Naive thymus-derived CD4-positive, alpha-beta T cell (primary cell): ENCODE results near the gene KCNH1. TPM values are rescaled to one million over a fixed set of nuclear protein-coding genes. Genes with fewer than 3 reads are reported as not detected.

Source experiments
- ATAC-seq: fragments of 150-1000 bp; cut with Tn5 transposase; 2 replicates; pipeline ENCODE4 v1.10.0; 2021; ENCODE audit warnings: mild to moderate bottlenecking, moderate library complexity
- CTCF ChIA-PET: fragments of 350-600 bp; sonication (Branson Sonifier 250); formaldehyde crosslinking; loops from one replicate; lab custom pipeline; 2021; ENCODE audit warnings: antibody characterized with exemption; lab: Charles Lee
- POLR2A ChIA-PET: fragments of 350-600 bp; sonication (Branson Sonifier 250); formaldehyde crosslinking; loops from one replicate; lab custom pipeline; 2021; ENCODE audit warnings: antibody characterized with exemption, inconsistent platforms; lab: Charles Lee
- DNase-seq, 9 donors: peaks; one replicate each; pipeline versions ENCODE4 v3.0.0 to v3.0.0-alpha.2; 2020 to 2022; ENCODE audit warnings: mixed read lengths in 1 of 9
- H3K27ac ChIP-seq: one replicate; pipeline ENCODE4 v1.7.0; 2013; ENCODE audit warnings: mild to moderate bottlenecking, low read depth, low read length, moderate library complexity
- H3K27me3 ChIP-seq, 2 donors: one replicate each; pipeline ENCODE4 v1.7.0; 2013; ENCODE audit warnings: low read length in 2 of 2, mild to moderate bottlenecking in 2 of 2, moderate library complexity in 2 of 2; ENCODE audit not compliant: control insufficient read depth in 2 of 2, insufficient read depth in 2 of 2
- H3K36me3 ChIP-seq, 3 experiments: 1 replicate in 2 of 3; 2 replicates in 1 of 3; pipeline ENCODE4 v1.7.0; 2013; ENCODE audit warnings: low read length in 3 of 3, mild to moderate bottlenecking in 3 of 3, moderate library complexity in 1 of 3; ENCODE audit not compliant: insufficient read depth in 3 of 3, control insufficient read depth in 2 of 3
- H3K4me1 ChIP-seq, 2 donors: one replicate each; pipeline ENCODE4 v1.7.0; 2013; ENCODE audit warnings: low read length in 2 of 2, mild to moderate bottlenecking in 2 of 2, moderate library complexity in 1 of 2; ENCODE audit not compliant: control insufficient read depth in 2 of 2, insufficient read depth in 2 of 2
- H3K4me3 ChIP-seq: 2 replicates; pipeline ENCODE4 v1.7.0; 2013; ENCODE audit warnings: mild to moderate bottlenecking, low read length
- H3K9me3 ChIP-seq, 3 experiments: 1 replicate in 2 of 3; 2 replicates in 1 of 3; pipeline ENCODE4 v1.7.0; 2013; ENCODE audit warnings: low read length in 3 of 3; ENCODE audit not compliant: control insufficient read depth in 2 of 3
- H3K27ac Mint-ChIP-seq, 9 donors: one replicate each; pipeline ENCODE4 v1.8.0; 2020 to 2022; ENCODE audit warnings: mixed read lengths in 9 of 9, mild to moderate bottlenecking in 8 of 9, moderate library complexity in 5 of 9, inconsistent platforms in 2 of 9
- H3K27me3 Mint-ChIP-seq, 5 donors: one replicate each; pipeline ENCODE4 v1.8.0; 2021 to 2022; ENCODE audit warnings: mixed read lengths in 5 of 5, mild to moderate bottlenecking in 1 of 5
- H3K36me3 Mint-ChIP-seq, 5 donors: one replicate each; pipeline ENCODE4 v1.8.0; 2020 to 2022; ENCODE audit warnings: mixed read lengths in 5 of 5, mild to moderate bottlenecking in 3 of 5, inconsistent platforms in 1 of 5
- H3K4me1 Mint-ChIP-seq, 7 donors: one replicate each; pipeline ENCODE4 v1.8.0; 2020 to 2022; ENCODE audit warnings: mixed read lengths in 7 of 7, mild to moderate bottlenecking in 3 of 7, inconsistent platforms in 1 of 7
- H3K4me3 Mint-ChIP-seq, 10 donors: one replicate each; pipeline ENCODE4 v1.8.0; 2020 to 2022; ENCODE audit warnings: mild to moderate bottlenecking in 10 of 10, mixed read lengths in 10 of 10, moderate library complexity in 6 of 10, inconsistent platforms in 2 of 10
- H3K9me3 Mint-ChIP-seq, 11 donors: one replicate each; pipeline ENCODE4 v1.8.0; 2020 to 2022; ENCODE audit warnings: mixed read lengths in 11 of 11, mild to moderate bottlenecking in 4 of 11, inconsistent platforms in 1 of 11, moderate library complexity in 1 of 11
- intact Hi-C, 2 donors: fragments of 100-400 bp; cut with micrococcal nuclease; formaldehyde crosslinking; loops; one replicate each; pipeline ENCODE4 v1.15.1; 2023
- polyA plus RNA-seq, 2 donors: library from polyadenylated mRNA; unstranded; fragments of 300-500 nt; fragmentation: Illumina TruSeq; gene quantifications; one replicate each; pipeline ENCODE4 v1.2.3, GENCODE V29; 2021
- total RNA-seq, 6 experiments: library from RNA in 5 of 6; stranded (reverse) in 5 of 6; gene quantifications; 1 replicate in 5 of 6; 2 replicates in 1 of 6; pipeline ENCODE4 v1.2.3 and lab custom pipeline; 2021 to 2026

Gene KCNH1
- total and polyA plus RNA-seq, 7 experiments from 2014 or later = not detected

GRCh38 chr1:210700083-210700482, 433.9 kb downstream of the KCNH1 start:
- DNase-seq (no peak), ATAC-seq (no peak)
- POLR2A ChIA-PET = no interaction called here
- H3K27me3 ChIP-seq = no peaks in the 10 kb centered on the region
- Mint-ChIP-seq H3K27ac (no peak overlapping the region), H3K36me3 (no peaks in the 10 kb centered on the region), H3K27me3 (peaks cover 0 to 6% (median 0%) of the 10 kb centered on the region in 5 donors), H3K9me3 (peaks cover 0 to 1% (median 0%) of the 10 kb centered on the region in 11 donors), H3K4me3 (no peak overlapping the region), H3K4me1 (peaks cover 0 to 9% (median 0%) of the 10 kb centered on the region in 7 donors)
- no peak overlapping the region for H3K27ac ChIP-seq
- no peaks in the 10 kb centered on the region for H3K9me3 ChIP-seq
- intact Hi-C loops = no loop called here
- CTCF ChIA-PET = no interaction called here
- H3K4me3 ChIP-seq = no peak overlapping the region
- H3K36me3 ChIP-seq = no peaks in the 10 kb centered on the region
- H3K4me1 ChIP-seq = no peaks in the 10 kb centered on the region

- no peak for ATAC-seq
- Histone ChIP-seq H3K27ac (no peak overlapping the region), H3K36me3 (no peaks in the 10 kb centered on the region), H3K27me3 (no peaks in the 10 kb centered on the region), H3K4me1 (no peaks in the 10 kb centered on the region), H3K4me3 (no peak overlapping the region), H3K9me3 (no peaks in the 10 kb centered on the region)
- DNase-seq = no peak
- ChIA-PET POLR2A (no interaction called here), CTCF (no interaction called here)
- Mint-ChIP-seq H3K9me3 (peaks cover 0 to 1% (median 0%) of the 10 kb centered on the region in 11 donors), H3K36me3 (no peaks in the 10 kb centered on the region), H3K27ac (no peak overlapping the region), H3K4me1 (peaks cover 0 to 9% (median 0%) of the 10 kb centered on the region in 7 donors), H3K27me3 (peaks cover 0 to 9% (median 0%) of the 10 kb centered on the region in 5 donors), H3K4me3 (no peak overlapping the region)
- intact Hi-C loops = no loop called here
These were observed 435.3 kb downstream of the KCNH1 start for GRCh38 chr1:210698661-210699060.

DNA sequence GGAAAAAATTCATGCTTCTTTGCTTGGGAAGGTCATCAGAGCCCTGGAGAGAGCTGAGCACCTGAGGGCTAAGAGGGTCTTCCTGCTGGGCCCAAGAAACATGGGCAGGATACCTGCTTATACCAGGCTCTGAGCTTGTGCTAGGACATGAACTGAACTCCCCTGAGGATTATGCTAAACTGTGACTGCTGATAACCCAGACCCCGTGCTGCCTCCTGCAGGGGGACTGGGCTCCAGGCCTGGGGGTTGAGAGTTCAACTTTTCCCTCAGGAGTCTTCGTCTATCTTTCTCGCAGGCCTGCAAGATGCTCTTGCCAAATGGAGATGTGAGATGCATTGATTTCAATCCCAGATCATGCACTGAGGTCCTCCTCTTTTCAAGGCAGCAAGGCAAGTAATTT, 436.8 kb downstream of the KCNH1 start:
- H3K9me3 Mint-ChIP-seq = peaks cover 0 to 1% (median 0%) of the 10 kb centered on the region in 11 donors
- Histone ChIP-seq H3K4me1 (no peaks in the 10 kb centered on the region), H3K36me3 (no peaks in the 10 kb centered on the region), H3K27ac (no peak overlapping the region), H3K9me3 (no peaks in the 10 kb centered on the region), H3K27me3 (no peaks in the 10 kb centered on the region), H3K4me3 (no peak overlapping the region)
- no peak overlapping the region for H3K4me3 Mint-ChIP-seq
- no peak for DNase-seq
- POLR2A ChIA-PET = interaction anchor here (1.0 kb wide), 1 partner anchor 369 kb away, joined by 3 read pairs; the partner anchor contains the start of gene HHAT
- intact Hi-C loops = no loop called here
- peaks cover 6 to 19% (median 12%) of the 10 kb centered on the region in 7 donors for H3K4me1 Mint-ChIP-seq
- H3K36me3 Mint-ChIP-seq = no peaks in the 10 kb centered on the region
- CTCF ChIA-PET = no interaction called here
- peaks cover 0 to 10% (median 0%) of the 10 kb centered on the region in 5 donors for H3K27me3 Mint-ChIP-seq
- H3K27ac Mint-ChIP-seq = no peak overlapping the region
- ATAC-seq = no peak

- Histone ChIP-seq H3K4me1 (no peaks in the 10 kb centered on the region), H3K27ac (no peak overlapping the region), H3K27me3 (no peaks in the 10 kb centered on the region), H3K4me3 (no peak overlapping the region), H3K9me3 (no peaks in the 10 kb centered on the region), H3K36me3 (no peaks in the 10 kb centered on the region)
- CTCF ChIA-PET = no interaction called here
- DNase-seq = no peak
- peaks cover 0 to 1% (median 0%) of the 10 kb centered on the region in 11 donors for H3K9me3 Mint-ChIP-seq
- H3K27ac Mint-ChIP-seq = no peak overlapping the region
- H3K4me3 Mint-ChIP-seq = no peak overlapping the region
- ATAC-seq = peak; percentile 19
- H3K36me3 Mint-ChIP-seq = no peaks in the 10 kb centered on the region
- H3K4me1 Mint-ChIP-seq = peaks cover 6 to 19% (median 13%) of the 10 kb centered on the region in 7 donors
- POLR2A ChIA-PET = interaction anchor here (1.0 kb wide), 1 partner anchor 368 kb away, joined by 3 read pairs; the partner anchor contains the start of gene HHAT
- H3K27me3 Mint-ChIP-seq = peaks cover 0 to 9% (median 0%) of the 10 kb centered on the region in 5 donors
- intact Hi-C loops = no loop called here
These were observed 437.2 kb downstream of the KCNH1 start for GRCh38 chr1:210696709-210697108.

GRCh38 chr1:210695026-210695425, 438.9 kb downstream of the KCNH1 start:
- CTCF ChIA-PET = no interaction called here
- H3K36me3 Mint-ChIP-seq = no peaks in the 10 kb centered on the region
- DNase-seq = no peak
- Histone ChIP-seq H3K27ac (no peak overlapping the region), H3K4me1 (no peaks in the 10 kb centered on the region), H3K9me3 (no peaks in the 10 kb centered on the region), H3K27me3 (no peaks in the 10 kb centered on the region), H3K4me3 (no peak overlapping the region), H3K36me3 (no peaks in the 10 kb centered on the region)
- H3K27ac Mint-ChIP-seq = no peak overlapping the region
- no peak overlapping the region for H3K4me3 Mint-ChIP-seq
- ATAC-seq = no peak
- H3K9me3 Mint-ChIP-seq = no peaks in the 10 kb centered on the region
- POLR2A ChIA-PET = no interaction called here
- H3K27me3 Mint-ChIP-seq = peaks cover 0 to 7% (median 0%) of the 10 kb centered on the region in 5 donors
- intact Hi-C loops = no loop called here
- H3K4me1 Mint-ChIP-seq = peaks cover 6 to 26% (median 13%) of the 10 kb centered on the region in 7 donors

DNA sequence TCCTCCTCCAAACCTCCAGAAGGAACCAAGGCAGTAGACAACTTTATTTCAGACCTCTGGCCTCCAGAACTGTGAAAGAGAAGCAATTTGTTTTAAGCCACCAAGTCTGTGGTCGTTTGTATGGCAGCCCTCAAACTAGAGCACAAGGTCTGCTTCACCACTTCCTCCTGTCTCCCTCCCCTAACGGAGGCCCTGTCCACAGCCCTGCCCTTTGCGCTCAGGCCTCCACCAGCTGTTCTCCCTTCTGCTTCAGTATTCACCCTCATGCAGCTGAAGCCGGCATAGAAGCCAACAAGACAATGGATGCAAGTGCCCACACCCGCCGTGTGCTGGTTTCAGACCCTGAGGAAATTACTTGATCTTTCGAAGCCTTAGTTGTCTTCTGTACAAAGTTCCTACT, 441.2 kb downstream of the KCNH1 start:
- Histone ChIP-seq H3K4me1 (no peaks in the 10 kb centered on the region), H3K36me3 (no peaks in the 10 kb centered on the region), H3K9me3 (no peaks in the 10 kb centered on the region), H3K27ac (no peak overlapping the region), H3K4me3 (no peak overlapping the region), H3K27me3 (no peaks in the 10 kb centered on the region)
- Mint-ChIP-seq H3K27me3 (peaks cover 0 to 4% (median 0%) of the 10 kb centered on the region in 5 donors), H3K27ac (peak overlapping the region in 5 of 9 donors; percentile 13 to 76 (median 36)), H3K9me3 (no peaks in the 10 kb centered on the region), H3K4me3 (peak overlapping the region in 7 of 10 donors; percentile 3 to 70 (median 53)), H3K36me3 (no peaks in the 10 kb centered on the region), H3K4me1 (peaks cover 6 to 26% (median 13%) of the 10 kb centered on the region in 7 donors)
- CTCF ChIA-PET = no interaction called here
- DNase-seq = peak in 1 of 9 donors; percentile 4
- intact Hi-C loops = no loop called here
- POLR2A ChIA-PET = no interaction called here
- ATAC-seq = peak; percentile 33

DNA sequence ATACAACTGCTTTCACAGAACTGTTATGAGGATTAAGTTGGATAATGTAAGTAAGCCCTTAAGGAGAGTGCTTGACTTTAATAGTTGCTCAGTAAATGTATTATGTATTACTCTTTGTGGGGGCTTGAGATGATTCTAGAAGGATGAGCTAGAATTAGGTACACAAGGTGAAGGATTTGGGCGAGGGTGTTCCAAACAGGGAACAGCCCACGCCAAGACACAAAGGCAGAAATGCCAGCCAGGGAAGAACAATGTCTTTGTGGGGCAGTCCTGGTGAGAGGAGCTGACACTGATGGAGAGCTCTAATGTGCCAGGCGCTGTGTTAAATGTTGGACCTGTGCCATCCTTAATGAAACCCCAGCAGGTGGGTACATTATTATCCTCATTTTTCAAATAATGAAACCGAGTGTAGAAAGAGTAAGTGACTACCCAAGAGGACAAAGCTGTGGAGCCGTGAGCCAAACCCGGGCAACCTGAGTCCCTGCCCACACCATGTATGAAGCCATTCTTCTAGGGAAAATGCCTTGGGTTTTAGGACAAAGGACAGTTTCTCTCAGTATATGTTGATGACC, 442.8 kb downstream of the KCNH1 start:
- no peaks in the 10 kb centered on the region for H3K9me3 Mint-ChIP-seq
- Histone ChIP-seq H3K4me3 (no peak overlapping the region), H3K27ac (no peak overlapping the region), H3K36me3 (no peaks in the 10 kb centered on the region), H3K27me3 (no peaks in the 10 kb centered on the region), H3K9me3 (no peaks in the 10 kb centered on the region), H3K4me1 (no peaks in the 10 kb centered on the region)
- H3K4me3 Mint-ChIP-seq = no peak overlapping the region
- no peak overlapping the region for H3K27ac Mint-ChIP-seq
- ChIA-PET POLR2A (no interaction called here), CTCF (no interaction called here)
- H3K36me3 Mint-ChIP-seq = no peaks in the 10 kb centered on the region
- DNase-seq (no peak), ATAC-seq (no peak)
- intact Hi-C loops = no loop called here
- H3K27me3 Mint-ChIP-seq = peaks cover 0 to 4% (median 0%) of the 10 kb centered on the region in 5 donors
- peaks cover 6 to 26% (median 13%) of the 10 kb centered on the region in 7 donors for H3K4me1 Mint-ChIP-seq
